EH (cell line): ENCODE measurements around the gene IKZF4.

Source experiments
- DNase-seq: peaks from one replicate; pipeline ENCODE4 v3.0.0-alpha.2; 2015; ENCODE audit warnings: low read depth

Gene IKZF4

GRCh38 chr12:56082967-56083366 is 62.1 kb downstream of the IKZF4 start:
- no peak for DNase-seq

GRCh38 chr12:56084958-56085543 is 64.2 kb downstream of the IKZF4 start:
- DNase-seq: peak; percentile 20

DNA sequence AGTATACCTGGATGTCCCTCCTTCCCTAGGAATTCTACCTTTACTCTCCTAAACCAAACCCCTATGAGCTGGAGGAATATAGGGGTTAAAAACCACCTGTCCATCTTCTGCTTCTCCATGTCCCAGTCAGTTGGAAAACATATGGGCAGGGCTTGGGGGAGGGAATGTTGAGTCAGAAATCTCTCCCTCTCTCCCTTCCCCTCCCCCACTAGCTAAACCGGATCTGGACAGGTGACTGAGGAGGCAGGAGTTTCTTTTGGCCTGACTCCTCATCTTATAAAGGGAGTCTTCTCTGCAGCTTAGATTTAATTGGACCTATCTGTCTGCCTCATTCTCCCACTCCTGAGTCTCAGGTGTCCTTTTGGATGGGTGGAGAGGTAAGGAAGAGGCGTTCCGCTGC is 65.3 kb downstream of the IKZF4 start:
- no peak for DNase-seq

DNA sequence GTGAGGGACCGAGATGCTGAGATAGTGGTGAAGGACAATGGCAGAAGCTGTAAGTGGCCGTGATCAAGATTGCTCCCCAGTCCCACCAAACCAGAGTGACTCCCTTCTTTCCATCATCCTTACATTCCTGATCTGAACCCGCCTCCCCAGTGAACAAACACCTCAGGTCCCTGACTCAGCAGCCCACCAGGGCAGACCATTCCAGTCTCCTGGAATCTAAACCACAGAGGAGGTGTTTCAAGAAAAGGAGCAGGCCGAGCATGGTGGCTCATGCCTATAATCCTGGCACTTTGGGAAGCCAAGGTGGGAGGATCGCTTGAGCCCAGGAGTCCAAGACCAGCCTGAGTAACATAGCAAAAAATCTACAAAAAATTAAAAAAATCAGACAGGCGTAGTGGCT is 65.8 kb downstream of the IKZF4 start:
- DNase-seq: no peak

GRCh38 chr12:56087220-56087619 is 66.4 kb downstream of the IKZF4 start:
- no peak for DNase-seq
